ENCODE measurements around the gene PCDH9. TPM values are rescaled to one million over a fixed set of nuclear protein-coding genes. Genes with fewer than 3 reads are reported as not detected.

Gene PCDH9
- total and polyA plus RNA-seq, 2 experiments from 2014 or later, result 0.31 to 0.52 TPM

DNA sequence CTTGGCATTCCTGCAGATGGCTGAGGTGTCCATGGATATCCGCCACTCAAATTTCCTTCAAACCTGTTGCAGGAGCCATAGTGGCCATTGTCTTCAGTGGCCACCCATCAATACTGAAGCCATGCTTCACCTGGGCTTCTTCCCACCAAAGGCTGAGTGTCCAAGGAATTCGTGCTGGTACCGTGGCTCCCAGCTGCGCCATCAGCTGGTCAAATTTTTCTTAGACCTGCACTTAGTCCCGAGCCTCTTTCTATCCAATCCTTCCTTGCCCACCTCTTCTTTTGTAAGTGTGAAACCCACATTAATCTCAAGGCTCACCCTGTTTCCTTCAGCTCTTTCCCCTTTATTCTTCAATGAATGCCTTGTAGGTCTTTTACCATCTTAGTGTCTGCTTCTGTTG, 152.1 kb downstream of the PCDH9 start:
- Mint-ChIP-seq H3K4me3 (no peak overlapping the region), H3K4me1 (no peaks in the 10 kb centered on the region), H3K27ac (no peak overlapping the region), H3K9me3 (no peaks in the 10 kb centered on the region), H3K36me3 (ENCODE audit: low read depth) (no peaks in the 10 kb centered on the region), H3K27me3 (ENCODE audit: insufficient read depth, low read depth, poor library complexity) (no peaks in the 10 kb centered on the region)
- H3K27me3 ChIP-seq (ENCODE audit: insufficient read depth), result no peaks in the 10 kb centered on the region
- ATAC-seq (no peak), DNase-seq (ENCODE audit: low spot score) (no peak)
- TF ChIP-seq, protein P1, sequence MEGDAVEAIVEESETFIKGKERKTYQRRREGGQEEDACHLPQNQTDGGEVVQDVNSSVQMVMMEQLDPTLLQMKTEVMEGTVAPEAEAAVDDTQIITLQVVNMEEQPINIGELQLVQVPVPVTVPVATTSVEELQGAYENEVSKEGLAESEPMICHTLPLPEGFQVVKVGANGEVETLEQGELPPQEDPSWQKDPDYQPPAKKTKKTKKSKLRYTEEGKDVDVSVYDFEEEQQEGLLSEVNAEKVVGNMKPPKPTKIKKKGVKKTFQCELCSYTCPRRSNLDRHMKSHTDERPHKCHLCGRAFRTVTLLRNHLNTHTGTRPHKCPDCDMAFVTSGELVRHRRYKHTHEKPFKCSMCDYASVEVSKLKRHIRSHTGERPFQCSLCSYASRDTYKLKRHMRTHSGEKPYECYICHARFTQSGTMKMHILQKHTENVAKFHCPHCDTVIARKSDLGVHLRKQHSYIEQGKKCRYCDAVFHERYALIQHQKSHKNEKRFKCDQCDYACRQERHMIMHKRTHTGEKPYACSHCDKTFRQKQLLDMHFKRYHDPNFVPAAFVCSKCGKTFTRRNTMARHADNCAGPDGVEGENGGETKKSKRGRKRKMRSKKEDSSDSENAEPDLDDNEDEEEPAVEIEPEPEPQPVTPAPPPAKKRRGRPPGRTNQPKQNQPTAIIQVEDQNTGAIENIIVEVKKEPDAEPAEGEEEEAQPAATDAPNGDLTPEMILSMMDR (conservative IDR thresholded peaks at IDR 0.05; ENCODE audit: low read depth in 2 of 2), result peak; percentile 9 to 44; a peak in 2 of 4 replicates
- TF ChIP-seq JUNB (IDR thresholded peaks at IDR 0.05; ENCODE audit: unreplicated experiment), result no peak
- no peaks in the 10 kb centered on the region for H3F3A ChIP-seq (replicated peaks; ENCODE audit: low read depth)
- no peaks in the 10 kb centered on the region for H3K4me1 ChIP-seq (ENCODE audit: insufficient read depth)
- H2AFZ ChIP-seq, result no peak overlapping the region
- no peak overlapping the region for H3K4me2 ChIP-seq
- no peaks in the 10 kb centered on the region for H3K9me2 ChIP-seq (ENCODE audit: insufficient read depth)
- H4K20me1 ChIP-seq (replicated peaks; ENCODE audit: insufficient read depth), result no peaks in the 10 kb centered on the region
- no peaks in the 10 kb centered on the region for H3K79me2 ChIP-seq (replicated peaks; ENCODE audit: insufficient read depth)
- no peak overlapping the region for H3K27ac ChIP-seq (ENCODE audit: low read depth)
- no peak overlapping the region for H3K4me3 ChIP-seq
- H3K36me3 ChIP-seq (ENCODE audit: insufficient read depth), result no peaks in the 10 kb centered on the region

DNA sequence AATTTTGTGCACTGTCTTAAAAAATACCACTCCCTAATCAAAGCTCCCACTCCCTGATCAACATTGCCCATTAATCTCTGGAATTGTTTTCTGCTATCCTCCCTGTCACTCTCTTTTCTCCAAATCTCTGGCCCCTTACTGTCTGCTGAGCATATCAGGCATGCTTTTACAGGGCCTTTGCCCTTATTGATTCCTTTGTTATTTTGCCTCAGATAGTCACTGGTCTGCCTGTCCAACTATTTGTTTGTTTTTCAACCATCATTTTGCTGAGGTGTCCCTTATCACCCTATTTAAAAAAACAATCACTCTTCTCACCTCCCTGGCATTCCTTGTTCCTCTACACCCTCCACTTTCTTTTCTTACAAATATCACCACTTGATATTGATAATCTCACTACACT, 153.0 kb downstream of the PCDH9 start:
- Histone ChIP-seq H3K9me2 (ENCODE audit: insufficient read depth) (no peaks in the 10 kb centered on the region), H3K36me3 (ENCODE audit: insufficient read depth) (no peaks in the 10 kb centered on the region), H3K4me1 (ENCODE audit: insufficient read depth) (no peaks in the 10 kb centered on the region), H4K20me1 (replicated peaks; ENCODE audit: insufficient read depth) (no peaks in the 10 kb centered on the region), H3K79me2 (replicated peaks; ENCODE audit: insufficient read depth) (no peaks in the 10 kb centered on the region), H3K27ac (ENCODE audit: low read depth) (no peak overlapping the region), H3F3A (replicated peaks; ENCODE audit: low read depth) (no peaks in the 10 kb centered on the region), H3K4me3 (no peak overlapping the region), H2AFZ (no peak overlapping the region), H3K27me3 (ENCODE audit: insufficient read depth) (no peaks in the 10 kb centered on the region), H3K4me2 (no peak overlapping the region)
- DNase-seq (ENCODE audit: low spot score) (no peak), ATAC-seq (no peak)
- Mint-ChIP-seq H3K9me3 (no peaks in the 10 kb centered on the region), H3K4me1 (no peaks in the 10 kb centered on the region; the same call in 2 of the 3 replicates), H3K36me3 (ENCODE audit: low read depth) (no peaks in the 10 kb centered on the region), H3K27ac (no peak overlapping the region), H3K27me3 (ENCODE audit: insufficient read depth, low read depth, poor library complexity) (no peaks in the 10 kb centered on the region), H3K4me3 (no peak overlapping the region)
- TF ChIP-seq POLR2AphosphoS5 (IDR thresholded peaks at IDR 0.05; ENCODE audit: low read depth) (no peak), JUNB (IDR thresholded peaks at IDR 0.05; ENCODE audit: unreplicated experiment) (no peak)

DNA sequence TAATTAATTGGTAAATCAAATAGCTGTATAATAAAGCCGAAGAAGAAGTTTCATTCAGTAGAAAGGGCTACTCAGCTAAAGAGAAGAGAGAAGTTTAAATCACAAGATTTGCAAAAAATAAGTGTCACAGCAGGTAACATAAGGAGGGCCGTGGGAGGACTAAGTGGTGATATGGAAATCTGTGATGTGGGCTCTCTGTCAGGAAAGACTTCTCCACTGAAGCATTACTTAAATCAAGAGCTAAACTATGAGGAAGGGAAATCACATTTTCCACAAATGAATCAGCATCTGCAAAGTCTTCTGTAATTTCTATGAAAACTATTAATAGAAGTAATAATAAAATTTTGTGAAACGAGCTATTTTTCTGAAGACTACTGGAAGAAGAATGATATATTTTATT, 153.8 kb downstream of the PCDH9 start:
- no peaks in the 10 kb centered on the region for H3F3A ChIP-seq (replicated peaks; ENCODE audit: low read depth)
- no peaks in the 10 kb centered on the region for H3K79me2 ChIP-seq (replicated peaks; ENCODE audit: insufficient read depth)
- H4K20me1 ChIP-seq (replicated peaks; ENCODE audit: insufficient read depth), result no peaks in the 10 kb centered on the region
- Mint-ChIP-seq H3K9me3 (no peaks in the 10 kb centered on the region), H3K27ac (no peak overlapping the region), H3K4me1 (no peaks in the 10 kb centered on the region; the same call in 2 of the 3 replicates), H3K4me3 (no peak overlapping the region), H3K36me3 (ENCODE audit: low read depth) (no peaks in the 10 kb centered on the region), H3K27me3 (ENCODE audit: insufficient read depth, low read depth, poor library complexity) (no peaks in the 10 kb centered on the region)
- no peaks in the 10 kb centered on the region for H3K9me2 ChIP-seq (ENCODE audit: insufficient read depth)
- no peak overlapping the region for H3K27ac ChIP-seq (ENCODE audit: low read depth)
- DNase-seq (ENCODE audit: low spot score) (no peak), ATAC-seq (no peak)
- no peaks in the 10 kb centered on the region for H3K36me3 ChIP-seq (ENCODE audit: insufficient read depth)
- H3K4me2 ChIP-seq, result no peak overlapping the region
- H3K4me1 ChIP-seq (ENCODE audit: insufficient read depth), result no peaks in the 10 kb centered on the region
- no peak overlapping the region for H3K4me3 ChIP-seq
- H2AFZ ChIP-seq, result no peak overlapping the region
- no peaks in the 10 kb centered on the region for H3K27me3 ChIP-seq (ENCODE audit: insufficient read depth)
- TF ChIP-seq, protein P1 (conservative IDR thresholded peaks at IDR 0.05; ENCODE audit: low read depth in 2 of 2), result no peak
- TF ChIP-seq JUNB (IDR thresholded peaks at IDR 0.05; ENCODE audit: unreplicated experiment), result no peak
- TF ChIP-seq EZH2phosphoT487 (IDR thresholded peaks at IDR 0.05; ENCODE audit: unreplicated experiment), result no peak
- TF ChIP-seq ZNF331 (CRISPR knock-in tag; IDR thresholded peaks at IDR 0.05; ENCODE audit: low read depth), result no peak
- TF ChIP-seq ZNF114 (CRISPR knock-in tag; IDR thresholded peaks at IDR 0.05), result no peak

Measured in GM23338 (cell line).